Stimulated activated CD8-positive, alpha-beta memory T cell treated with anti-CD3 and anti-CD28 coated beads, Interleukin-12 subunit alpha, Interleukin-12 subunit beta, amount 100 ng/mL, for 4 hours (primary cell): ENCODE data around the gene LACTB.

ENCODE experiments used
- DNase-seq: peaks from one replicate; pipeline ENCODE4 v3.0.0-alpha.2; 2020; ENCODE audit warnings: low read depth

Gene LACTB

GRCh38 chr15:63124506-63124905 lies 2.8 kb downstream of the LACTB start:
- no peak for DNase-seq

DNA sequence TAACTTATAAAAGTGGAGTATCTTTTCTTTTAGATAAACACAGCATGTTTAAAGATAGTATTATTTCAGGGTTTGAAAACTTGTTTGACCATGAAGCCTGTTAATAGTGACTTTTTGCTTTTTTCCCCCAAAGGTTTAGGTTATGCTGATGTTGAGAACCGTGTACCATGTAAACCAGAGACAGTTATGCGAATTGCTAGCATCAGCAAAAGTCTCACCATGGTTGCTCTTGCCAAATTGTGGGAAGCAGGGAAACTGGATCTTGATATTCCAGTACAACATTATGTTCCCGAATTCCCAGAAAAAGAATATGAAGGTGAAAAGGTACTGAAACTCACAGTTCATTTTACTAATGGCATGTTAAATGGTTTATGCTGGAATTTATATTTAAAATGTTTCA lies 5.1 kb downstream of the LACTB start:
- no peak for DNase-seq

DNA sequence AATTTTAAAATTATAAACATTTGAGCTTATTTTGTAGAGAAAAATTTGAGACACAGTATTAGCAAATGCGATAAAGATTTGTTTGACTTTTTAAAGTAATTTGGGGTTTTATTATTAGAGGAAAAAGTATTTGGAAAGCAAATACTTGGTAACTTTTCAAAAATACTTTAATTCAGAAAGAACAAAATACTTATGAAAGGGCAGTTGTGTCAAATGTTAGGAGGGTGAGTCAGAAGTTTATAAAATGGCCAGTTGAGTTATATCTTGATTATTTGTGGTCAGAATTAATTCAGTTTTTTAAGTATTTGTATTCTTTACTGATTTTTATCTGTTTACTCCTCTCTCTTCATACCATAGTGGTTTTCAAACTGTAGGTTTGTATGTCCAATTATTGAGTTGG lies 12.1 kb downstream of the LACTB start:
- no peak for DNase-seq

DNA sequence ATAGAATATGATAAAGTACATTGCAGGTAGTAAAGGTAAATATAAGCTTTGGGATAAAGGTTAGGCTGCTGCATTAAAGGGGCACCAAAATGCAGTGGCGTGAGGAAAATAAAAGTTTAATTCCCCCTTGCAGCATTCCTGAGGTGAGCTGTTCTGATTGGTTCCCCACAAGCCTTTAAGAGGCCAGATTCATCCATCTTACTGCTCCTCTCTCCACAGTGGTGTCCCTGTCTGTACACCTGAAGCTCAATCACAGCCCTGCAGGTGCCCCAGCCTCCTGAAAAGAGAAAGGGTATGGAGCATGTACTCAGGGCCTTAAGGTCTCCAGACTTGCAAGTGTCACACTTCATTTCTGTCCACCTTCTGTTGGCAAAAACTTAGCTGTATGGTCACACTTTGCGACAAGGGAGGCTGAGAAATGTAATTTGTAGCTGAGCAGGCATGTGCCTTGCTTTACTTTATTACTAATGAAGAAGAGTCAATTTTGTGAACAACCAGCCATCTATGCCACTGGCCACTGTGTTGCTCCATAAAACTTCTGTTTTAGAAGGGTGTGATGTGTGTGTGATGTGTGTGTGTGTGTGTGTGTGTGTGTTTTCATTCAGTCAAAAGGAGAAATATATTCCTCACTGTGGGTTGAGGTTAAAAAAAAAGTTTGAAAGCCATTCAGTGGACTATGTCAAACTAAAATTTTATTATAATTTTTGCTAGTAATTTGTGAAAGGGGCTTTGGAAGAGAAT lies 12.8 kb downstream of the LACTB start:
- DNase-seq: no peak

GRCh38 chr15:63135281-63135680 lies 13.6 kb downstream of the LACTB start:
- DNase-seq: no peak

DNA sequence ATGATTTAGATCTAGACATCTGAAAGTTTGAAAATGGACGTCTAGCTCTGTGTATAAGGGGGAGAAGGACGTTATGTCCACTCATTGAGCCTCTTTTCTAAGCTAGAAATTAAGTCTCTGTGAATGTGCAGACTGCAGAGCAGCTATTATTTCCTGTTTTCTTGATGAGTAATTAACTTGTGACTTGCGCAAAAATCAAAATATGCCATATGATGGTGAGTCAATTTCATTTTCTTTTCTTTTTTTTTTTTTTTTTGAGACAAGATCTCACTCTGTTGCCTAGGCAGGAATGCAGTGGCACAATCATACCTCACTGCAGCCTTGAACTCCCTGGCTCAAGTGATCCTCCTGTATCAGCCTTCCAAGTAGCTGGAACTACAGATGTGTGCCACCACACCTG lies 14.1 kb downstream of the LACTB start:
- DNase-seq: no peak

DNA sequence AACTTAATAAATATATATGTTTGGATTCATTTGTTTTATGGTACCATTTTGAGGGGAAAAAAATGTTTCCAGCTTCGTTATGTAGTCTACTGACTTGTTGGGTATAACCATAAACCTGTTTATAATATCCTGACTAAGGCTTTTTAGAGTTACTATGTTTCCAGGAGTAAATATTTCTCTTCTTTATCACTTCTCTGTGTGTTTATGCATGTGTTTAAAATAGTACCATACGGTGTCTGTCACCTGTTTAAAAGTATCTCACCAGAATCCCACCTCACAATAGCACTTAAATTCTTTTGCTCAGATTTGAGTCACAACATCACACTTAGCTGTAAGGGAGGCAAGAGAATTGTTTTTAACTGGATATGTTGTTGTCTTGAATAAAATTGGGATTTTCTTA lies 15.1 kb downstream of the LACTB start:
- DNase-seq: no peak

GRCh38 chr15:63140936-63141335 lies 19.3 kb downstream of the LACTB start:
- DNase-seq: no peak

GRCh38 chr15:63145426-63145825 lies 23.8 kb downstream of the LACTB start:
- DNase-seq: no peak

DNA sequence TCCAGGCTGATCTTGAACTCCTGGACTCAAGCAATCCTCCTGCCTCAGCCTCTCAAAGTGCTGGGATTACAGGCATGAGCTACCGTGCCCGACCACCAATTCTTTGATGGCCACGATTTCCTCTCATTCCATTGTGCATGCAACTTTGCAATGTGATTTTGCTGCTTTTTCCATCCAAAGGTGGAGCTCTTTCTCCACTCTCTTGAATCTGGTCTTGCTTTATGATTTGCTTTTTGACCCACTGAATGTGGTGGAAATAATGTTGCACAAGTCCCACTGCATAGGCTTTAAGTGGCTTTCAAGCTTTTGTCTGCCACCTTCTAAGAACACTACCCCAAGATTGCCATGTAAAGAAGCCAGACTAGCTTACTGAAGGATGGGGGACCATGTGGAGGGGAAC lies 25.0 kb downstream of the LACTB start:
- DNase-seq: no peak

DNA sequence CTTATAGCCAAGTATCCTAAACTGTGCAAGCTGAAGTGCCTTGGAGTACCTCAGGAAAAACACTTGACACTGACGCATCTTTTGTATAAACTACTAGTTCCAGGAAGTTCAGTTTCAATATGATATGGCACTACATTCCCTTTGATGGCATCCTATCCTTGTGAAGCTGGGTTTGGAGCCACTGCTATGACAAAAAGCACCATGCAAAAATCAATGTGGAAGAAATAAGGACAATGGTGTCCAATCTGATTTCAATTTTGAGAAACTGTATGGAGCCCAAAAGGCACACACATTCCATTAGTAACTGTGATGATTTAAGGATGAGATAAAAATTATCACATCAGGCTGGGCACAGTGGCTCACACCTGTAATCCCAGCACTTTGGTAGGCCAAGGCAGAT lies 30.0 kb downstream of the LACTB start:
- DNase-seq: no peak

- no peak for DNase-seq
These were observed 33.8 kb downstream of the LACTB start for GRCh38 chr15:63155486-63155885.

DNA sequence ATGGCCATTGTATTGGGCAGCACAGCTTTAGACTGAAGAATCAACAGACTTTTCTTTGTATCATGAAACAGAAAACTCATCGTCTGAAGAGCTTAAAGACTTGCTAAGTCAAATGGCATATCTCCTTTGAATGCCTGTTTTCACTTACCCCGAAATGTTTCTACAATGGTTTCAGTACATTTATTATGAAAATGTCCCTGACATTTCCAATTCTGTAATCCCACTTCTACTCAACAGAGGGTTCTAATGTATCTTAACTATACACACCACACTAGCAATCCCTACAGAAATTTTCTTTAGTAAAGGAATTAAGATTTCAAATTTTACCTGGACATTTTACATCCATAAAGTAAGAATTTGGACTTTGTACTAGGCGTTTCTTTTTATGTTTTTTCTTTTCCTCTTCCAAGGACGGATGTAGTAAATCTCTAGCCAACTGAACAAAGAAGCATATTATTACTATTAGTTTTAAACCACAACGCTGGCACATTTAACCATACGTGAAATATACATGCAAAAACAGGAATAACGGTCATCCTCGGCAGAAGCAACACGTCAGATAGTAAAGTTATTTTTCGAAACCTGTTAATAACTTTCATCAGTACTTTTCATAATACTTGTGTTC lies 34.5 kb downstream of the LACTB start:
- DNase-seq: no peak

DNA sequence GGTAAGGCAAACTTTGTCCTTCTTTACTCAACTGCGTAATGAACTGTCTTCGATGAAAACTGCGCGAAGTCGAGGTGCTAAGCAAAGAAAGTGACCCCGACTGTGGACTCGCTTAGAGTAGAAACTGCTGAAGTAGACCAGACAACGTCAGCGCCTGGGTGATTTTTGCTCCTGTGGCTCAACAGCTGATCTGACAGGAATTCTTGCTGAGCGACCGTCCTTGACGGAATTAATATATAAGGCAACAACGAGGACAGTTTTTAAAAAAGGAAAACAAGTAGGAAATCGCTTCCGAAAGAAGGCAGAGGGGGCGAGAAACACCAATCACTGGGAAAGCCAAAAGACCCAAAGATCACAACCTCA lies 35.1 kb downstream of the LACTB start:
- DNase-seq: no peak

DNA sequence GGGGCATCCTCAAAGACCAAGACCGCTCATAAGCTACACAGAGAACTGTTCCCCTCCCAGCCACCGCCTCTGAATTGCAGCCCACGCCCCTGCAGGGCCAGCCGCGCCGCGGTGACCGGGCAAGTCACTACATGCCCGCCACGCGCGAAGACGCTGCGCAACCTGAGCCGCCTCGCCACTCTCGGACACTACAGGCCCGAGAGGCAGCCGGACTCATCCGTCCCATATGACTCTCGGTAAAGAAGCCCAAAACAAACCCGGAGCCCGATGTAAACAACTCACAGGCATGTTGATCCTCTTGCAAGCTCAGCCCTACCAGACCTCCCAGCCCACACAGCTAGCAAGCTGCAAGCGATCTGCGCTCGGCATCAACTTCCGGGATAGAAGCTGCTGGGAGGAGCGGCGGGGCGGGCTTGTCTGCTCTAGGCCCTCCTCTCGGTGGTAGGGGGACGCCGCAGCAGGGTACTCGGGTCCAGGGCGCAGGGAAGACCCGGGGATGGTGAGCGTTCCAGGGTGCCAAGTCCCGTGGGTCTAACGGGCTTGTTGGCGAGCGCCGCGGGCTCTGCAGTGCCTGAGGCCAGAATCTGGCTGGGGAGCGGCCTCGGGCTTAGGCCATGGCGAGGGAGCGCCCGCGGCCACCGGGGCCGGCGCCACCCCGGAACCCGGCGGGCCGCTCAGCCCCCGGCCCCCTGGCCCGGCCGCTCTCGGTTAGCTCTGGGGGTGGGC lies 35.6 kb downstream of the LACTB start, which contains the start of gene RPS27L:
Gene RPS27L, minus strand, starts transcription at position 360 of the 726 bp plus-strand sequence. Its CDS starts 72 bp downstream, at position 288.
- peak; percentile 74 for DNase-seq

GRCh38 chr15:63157891-63158431 lies 36.3 kb downstream of the LACTB start:
- no peak for DNase-seq

DNA sequence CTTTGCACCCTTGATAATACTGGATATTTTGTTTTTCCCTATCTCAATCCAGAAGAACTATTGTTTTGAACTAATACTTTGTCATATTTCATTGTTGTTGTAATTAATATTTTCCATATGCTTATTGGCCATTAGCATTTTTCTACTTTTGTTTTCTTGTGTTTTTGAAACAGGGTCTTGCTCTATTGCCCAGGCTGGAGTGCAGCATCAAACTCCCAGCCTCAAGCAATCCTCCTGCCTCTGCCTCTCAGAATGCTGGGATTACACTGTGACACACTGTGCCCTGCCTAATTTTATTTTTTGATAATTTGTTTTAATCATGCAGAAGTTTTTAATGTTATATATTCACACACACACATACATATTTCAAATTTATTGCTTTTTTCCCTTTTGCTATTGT lies 39.0 kb downstream of the LACTB start:
- no peak for DNase-seq

- no peak for DNase-seq
These were observed 41.6 kb downstream of the LACTB start for GRCh38 chr15:63163217-63163616.

DNA sequence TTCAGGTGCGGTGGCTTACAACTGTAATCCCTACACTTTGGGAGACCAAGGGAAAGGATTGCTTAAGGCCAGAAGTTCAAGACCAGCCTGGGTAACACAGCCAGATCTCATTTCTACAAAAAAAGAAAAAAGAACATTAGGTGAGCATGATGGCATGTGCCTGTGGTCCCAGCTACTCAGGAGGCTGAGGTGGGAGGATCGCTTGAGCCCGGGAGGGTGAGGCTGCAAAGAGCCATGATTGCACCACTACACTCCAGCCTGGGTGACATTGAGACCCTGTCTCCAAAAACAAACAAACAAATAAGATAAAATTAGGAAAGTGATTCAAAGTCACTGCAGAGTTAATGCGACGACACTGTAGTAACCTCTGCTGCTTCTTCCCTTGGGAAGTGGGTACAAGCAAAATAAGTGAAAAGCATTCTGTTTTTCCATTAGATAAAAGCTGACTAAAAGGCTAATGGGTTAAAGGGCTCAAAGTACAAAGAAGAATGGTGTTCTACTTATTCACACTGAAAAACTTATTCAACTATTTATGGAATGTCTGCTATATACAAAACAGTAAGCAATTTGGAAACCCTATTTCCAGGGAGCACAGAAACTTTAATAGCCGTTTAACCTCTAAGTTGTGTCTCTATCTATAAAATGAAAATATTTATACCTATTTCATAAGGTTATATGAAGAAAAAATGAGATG lies 43.7 kb downstream of the LACTB start:
- DNase-seq: no peak

DNA sequence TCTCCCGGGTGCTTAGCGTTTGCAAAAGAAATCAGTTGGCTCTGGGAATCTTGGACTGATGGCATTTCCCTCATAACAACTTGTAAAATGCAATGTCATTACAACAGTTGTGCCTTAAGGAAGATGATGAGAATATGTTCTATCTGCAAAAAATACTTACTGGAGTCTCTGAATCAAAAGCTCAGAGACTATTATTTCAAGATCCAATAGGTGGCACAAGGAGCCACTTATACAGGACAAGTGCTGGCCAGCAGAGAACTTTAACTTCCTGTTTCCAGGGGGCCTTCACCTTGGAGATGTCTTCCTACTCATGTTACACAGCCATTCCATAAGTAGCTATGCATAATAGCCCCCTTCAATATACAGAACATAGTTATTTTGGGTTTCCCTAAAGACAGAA lies 44.6 kb downstream of the LACTB start:
- DNase-seq: no peak

DNA sequence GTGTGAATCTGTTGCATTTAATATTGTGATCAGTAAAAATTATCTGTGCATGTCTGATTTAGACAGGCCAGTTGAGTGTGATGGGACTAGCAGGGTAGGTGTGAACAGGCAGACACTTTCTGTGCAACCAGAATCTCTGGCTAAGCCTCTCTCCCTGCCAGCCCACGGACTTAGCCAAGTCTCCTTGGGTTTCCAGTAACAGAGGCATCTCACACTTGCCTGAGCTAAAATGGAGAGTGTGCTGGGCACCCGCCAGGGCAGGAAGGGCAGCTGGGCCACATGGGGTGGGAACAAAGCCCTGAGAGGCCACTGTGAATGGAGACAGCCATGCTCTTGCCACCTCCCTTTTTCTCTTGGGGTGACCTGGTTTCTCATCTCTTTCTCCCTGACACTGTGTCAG lies 48.1 kb downstream of the LACTB start:
- no peak for DNase-seq

GRCh38 chr15:63172376-63172775 lies 50.7 kb downstream of the LACTB start:
- no peak for DNase-seq
